GM18909 (cell line): Measurements from ENCODE around the gene PTPN6.

Experiments used
- ATAC-seq: cut with Tn5 transposase; IDR thresholded peaks from one replicate; pipeline ENCODE4 v1.9.1; 2021; ENCODE audit warnings: mild to moderate bottlenecking; ENCODE audit not compliant: unreplicated experiment, poor library complexity

The PTPN6 gene

DNA sequence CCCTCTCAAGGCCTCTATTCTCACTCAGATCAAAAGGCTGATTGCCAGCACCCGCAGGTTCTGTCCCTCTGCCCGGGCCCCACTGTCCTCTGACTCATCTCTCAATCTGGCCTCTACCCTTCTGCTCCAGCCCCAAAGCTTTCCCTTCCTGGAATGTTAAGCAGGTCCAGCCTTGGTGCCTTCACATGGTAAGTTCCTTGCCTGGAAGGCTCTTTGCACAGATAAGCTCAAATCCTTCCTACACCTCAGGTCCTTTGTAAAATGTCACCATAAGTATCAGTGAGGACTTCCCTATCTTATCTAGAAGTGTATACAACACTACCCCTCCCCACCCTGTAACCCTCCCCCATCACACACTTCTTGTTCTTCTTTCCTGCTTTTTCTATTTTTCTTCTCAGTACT lies 44.9 kb downstream of the PTPN6 start:
- ATAC-seq: no peak

DNA sequence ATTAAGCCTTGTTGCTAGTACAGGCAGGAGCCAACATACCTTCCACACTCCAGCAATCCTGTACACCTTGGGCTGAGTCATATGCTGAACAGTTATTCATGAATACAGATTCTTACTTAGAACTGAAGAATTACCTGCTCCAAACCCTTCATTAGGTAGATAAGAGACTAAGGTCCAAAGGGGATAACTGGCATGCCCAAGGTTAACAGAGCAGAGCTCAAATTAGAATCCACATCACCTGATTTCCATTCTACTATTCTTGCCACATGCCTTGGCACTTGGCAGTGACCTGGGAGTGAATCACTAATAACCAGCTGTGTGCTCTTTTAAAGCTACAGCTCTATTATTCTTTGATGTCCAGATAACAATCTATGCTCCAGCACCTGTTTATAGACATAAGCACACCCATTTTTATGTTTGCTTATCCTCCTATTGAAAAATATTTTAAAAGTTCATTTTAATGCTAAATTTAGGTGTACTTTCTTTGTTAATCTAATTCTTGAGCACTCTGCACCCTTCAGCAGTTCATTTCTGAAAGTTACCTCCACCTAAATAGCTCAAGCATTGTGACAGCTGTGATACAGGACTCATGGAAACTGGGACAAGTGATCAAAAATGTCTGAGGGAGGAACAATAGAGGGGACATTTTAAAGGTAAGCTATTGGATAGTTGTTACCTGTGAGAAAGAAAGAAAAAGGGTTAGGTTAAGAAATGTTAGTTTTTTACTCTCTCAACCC lies 47.7 kb downstream of the PTPN6 start:
- no peak for ATAC-seq

DNA sequence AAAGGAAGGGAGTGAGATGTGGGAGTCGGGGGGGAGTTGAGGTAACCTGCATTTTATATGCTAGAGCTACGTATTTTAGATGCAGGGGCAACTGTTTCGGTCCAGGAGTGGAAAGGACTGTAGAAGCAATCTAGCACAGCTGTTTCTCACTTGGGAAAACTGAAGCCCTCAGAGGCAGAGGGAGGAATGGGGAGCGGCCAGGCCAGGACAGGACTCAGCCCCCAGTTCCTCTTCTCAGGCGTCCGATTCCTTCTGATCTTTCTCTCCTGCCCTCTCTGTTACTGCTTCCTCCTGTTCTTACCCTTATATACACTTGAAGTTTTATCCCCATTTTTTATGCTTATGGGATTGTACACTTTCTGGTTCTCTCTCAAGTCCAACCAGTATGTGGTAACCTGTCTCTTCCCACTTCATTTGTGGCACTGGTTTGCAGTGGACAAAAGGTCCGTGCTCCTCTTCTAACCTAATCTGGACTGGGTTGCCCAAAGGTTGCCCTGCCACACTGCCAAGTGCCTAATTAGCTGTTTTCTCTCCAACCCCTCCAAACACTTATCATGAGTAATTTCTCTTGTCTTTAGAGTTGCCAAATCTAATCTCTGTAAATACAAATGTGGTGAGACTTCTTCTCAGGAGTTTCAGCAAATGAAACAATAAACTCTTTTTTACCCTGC lies 50.9 kb downstream of the PTPN6 start:
- no peak for ATAC-seq

DNA sequence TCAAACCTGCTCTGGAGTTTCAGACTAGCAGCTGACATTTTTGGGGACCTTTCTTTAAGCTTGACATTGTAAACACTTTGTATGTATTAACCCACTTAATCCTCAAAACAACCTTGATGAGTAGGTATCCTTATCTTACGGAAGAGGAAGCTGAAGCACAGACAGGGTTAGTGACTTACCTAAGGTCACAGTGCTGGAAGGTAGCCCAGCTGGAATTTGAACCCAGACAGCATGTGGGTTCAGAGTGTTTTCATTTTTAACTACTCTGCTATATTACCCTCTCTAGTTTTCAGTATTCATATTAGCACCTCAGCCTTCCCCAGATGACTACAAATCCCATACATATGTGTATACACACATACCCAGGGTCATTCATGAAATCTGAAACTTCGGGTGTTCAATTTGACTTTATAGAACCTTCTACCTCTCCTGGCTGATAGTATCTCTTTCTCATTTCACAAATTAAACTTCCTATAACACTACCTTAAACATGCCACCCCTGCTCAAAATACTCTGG lies 53.2 kb downstream of the PTPN6 start:
- no peak for ATAC-seq

DNA sequence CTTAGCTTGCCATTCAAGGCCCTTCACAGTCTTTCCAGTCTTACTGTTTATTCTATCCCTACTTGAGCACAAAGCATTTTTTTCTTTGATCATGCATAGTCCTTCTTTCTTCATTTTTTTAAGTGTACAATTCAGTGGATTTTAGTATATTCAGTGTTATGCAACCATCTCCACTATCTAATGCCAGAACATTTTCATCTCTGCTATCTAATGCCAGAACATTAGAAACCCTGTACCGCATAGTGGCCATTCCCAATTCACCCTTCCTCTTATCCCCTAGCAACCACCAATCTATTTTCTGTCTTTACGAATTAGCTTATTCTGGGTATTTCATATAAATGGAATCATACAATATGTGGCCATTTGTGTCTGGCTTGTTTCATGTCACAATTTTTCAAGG lies 53.7 kb downstream of the PTPN6 start:
- no peak for ATAC-seq

DNA sequence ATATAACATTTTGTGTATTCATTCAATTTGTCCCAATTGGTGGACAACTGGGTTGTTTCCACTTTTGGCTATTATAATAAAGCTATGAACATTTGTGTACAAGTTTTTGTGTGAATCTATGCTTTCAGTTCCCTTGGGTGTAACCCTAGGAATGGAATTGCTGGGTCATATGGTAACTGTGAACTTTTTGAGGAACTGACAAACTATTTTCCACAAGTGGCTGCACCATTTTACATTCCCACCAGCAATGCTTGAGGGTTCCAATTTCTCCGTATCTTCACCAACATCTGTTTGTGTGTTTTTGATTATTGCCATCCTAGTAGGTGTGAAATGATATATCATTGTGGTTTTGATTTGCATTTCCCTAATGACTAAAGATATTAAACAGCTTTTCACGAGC lies 54.2 kb downstream of the PTPN6 start:
- no peak for ATAC-seq

DNA sequence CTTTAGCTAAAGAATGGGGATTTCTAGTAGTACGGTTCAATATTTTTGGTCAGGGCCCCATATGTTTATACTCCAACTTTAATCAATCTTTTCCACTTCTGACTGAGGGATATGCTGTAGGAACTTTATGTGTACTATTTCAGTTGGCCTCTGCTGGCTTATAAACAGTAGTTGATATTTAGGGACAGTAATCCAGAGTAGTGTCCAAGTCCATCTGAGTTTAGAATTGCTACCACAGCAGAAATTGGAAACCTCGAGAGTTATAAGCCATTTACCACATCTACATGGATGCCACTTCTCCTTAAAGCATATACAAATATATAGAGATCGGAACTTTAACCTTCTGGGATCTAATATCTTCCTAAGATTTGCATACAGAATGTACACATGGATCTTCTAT lies 55.5 kb downstream of the PTPN6 start:
- ATAC-seq: no peak

DNA sequence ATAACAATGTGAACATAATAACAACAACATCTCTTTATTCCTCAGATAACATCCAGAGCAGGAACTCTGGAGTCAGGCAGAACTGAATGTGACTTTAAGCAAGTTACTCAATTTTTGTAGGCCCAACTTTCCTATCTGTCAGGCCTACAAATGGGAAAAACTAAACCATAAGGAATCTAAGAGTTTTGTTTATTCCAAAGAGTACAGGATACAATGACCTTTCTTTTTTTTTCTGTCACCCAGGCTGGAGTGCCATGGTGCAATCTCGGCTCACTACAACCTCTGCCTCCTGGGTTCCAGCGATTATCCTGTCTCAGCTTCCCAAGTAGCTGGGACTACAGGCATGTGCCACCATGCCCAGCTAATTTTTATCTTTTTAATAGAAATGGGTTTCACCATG lies 57.7 kb downstream of the PTPN6 start:
- no peak for ATAC-seq

DNA sequence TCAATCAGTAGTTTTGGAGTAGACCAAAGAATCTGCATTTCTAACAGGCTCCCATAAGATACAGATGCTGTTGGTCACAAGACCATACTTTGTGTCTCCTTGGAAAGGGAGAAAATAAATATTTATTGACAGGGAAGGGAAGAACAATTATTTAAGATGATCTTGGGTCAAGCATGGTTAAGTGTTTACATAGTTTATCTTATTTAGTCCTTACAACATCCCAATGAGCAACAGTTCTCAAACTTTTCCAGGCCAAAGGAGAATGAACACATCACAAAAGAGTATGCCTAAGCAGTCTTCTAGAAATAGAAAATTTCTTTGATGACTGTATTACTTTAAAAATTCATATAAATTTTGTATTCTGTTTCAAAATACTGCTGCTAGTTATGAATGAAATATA lies 58.4 kb downstream of the PTPN6 start:
- no peak for ATAC-seq
